SKM-1 treated with dmso at 0.1 percent for 144 hours (cell line): Measurements from ENCODE around the gene ITGB1.

Experiments
- DNase-seq: peaks from one replicate; lab custom pipeline; 2025; ENCODE audit not compliant: unreplicated experiment; lab: John Stamatoyannopoulos, UW

The ITGB1 gene

GRCh38 chr10:32955790-32956189 is 2.2 kb downstream of the ITGB1 start:
- DNase-seq, result no peak

GRCh38 chr10:32955299-32955772 is 2.7 kb downstream of the ITGB1 start:
- no peak for DNase-seq

DNA sequence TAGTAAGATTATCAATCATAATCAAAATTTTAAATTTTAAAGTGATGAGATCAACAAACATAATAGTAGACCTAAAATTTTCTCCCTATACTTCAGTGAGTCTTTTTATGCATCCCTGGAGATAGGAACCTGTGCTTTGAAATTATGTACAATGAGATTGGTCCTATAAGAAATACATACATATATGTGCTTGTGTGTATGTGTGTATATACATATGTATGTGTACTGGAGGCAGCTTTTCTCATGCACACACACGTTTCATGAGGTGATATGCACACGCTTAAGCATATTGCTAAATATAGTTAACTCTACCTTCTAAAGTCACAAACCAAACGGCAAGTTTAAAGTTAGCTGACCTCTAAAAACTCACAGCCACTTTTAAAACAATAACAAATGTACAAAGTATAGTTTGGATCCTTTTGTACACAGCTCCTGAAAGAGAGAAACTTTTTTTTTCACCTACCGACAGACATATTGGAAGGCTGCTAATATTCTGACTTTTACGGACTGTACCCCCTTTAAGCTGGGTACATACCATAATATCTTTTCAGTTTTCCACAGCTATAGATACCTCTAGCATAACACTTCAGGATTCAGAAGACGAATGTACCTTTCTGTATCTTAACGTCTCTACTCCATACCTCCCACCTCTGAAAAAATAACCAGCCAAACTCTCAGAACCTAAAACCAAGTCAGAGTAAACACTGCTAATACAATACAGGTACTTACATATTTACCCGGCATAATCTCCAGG is 3.3 kb downstream of the ITGB1 start:
- DNase-seq, result no peak

DNA sequence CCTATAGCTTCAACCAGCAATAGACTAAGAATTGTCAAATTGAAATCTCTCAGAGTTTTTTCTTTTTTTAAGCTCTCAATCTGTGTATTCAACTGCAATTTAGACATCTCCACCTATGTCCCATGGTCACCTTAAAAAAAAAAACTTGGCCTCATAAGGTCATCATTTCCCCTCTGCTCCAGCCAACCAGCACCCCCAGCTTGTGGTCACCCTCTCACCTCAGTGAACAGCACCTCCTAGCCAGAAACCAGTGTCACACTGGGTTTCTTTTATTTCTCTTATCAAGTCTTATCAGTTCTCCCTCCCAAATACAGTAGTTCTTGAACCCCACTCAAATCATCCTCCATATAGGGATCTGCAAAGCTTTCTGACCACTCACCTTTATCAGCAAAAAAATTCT is 4.0 kb downstream of the ITGB1 start:
- no peak for DNase-seq

- DNase-seq, result no peak
Measured at GRCh38 chr10:32953277-32953927, 4.6 kb downstream of the ITGB1 start.

- DNase-seq, result no peak
Measured at GRCh38 chr10:32952541-32953276, 5.3 kb downstream of the ITGB1 start.

DNA sequence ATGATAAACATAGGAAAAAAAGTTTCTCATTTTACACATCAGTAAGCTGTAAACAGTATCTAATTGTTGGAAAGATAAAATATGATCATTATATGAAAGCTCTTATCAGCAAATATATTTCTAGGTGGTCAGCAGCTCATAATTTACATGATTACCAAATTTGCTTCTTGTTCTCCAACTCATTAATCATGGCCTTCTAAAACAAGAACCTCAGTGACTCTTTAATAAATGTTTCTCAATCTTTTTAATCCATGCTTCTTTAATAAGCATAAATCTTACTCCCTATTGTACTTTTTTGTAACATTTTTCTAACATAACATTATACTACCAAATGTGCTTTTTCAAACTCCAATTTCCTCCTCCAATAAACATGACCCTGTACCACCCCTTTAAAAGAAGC is 5.9 kb downstream of the ITGB1 start:
- no peak for DNase-seq

DNA sequence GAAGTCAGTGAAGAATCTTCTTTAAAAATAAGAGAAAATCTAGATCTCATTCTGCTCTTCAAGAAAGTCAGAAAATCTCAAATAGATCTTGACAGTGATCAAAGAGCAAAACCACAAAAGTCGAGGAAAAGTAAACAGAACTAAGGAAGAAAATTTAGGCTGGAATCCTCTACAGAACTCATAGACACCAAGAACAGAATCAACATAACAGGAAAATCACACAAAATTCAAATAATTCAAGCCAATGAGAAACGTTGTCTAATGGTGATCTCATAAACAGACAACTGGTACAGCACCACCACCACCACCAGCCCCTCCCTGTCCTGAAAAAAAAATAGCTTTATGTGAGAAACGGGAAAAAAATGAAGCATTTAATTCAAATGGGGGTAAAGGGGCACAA is 6.9 kb downstream of the ITGB1 start:
- DNase-seq, result no peak

- DNase-seq, result no peak
Measured at GRCh38 chr10:32950591-32951108, 7.4 kb downstream of the ITGB1 start.

DNA sequence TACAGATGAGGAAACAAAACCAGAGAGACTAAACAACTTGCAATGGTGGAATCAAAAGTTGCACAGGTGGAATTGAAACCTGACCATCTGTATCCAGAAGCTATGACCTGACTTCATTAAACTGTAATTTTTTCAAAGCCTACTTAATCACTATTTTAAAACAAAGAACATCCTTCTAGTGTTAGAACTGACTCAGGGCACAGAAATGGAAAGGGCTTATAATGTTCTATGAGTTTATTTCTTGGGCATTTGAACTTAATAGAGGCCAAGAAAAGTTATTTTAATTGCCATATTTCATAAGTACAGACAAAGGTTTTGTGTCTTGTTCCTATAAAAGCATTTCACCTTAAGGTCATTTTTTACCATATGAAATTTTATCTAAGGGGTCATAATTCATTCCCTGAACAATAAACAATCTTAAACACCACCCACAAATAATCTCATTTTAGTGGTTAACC is 8.8 kb downstream of the ITGB1 start:
- no peak for DNase-seq

DNA sequence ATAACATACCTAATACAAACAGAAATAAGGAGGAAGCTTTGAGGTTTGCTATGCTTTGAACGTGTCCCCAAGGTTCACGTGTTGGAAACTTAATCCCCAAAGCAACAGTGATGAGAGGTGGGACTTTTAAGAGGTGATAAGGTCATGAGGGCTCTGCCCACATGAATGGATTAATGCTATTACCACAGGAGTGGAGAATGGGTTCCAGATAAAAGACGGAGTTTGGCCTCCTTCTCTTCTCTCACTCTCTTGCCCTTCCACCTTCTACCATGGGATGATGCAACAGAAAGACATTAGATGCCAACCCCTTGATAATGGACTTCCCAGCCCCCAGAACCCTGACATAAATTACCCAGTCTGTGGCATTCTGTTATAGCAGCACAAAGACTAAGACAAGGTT is 9.6 kb downstream of the ITGB1 start:
- DNase-seq, result no peak

- no peak for DNase-seq
Measured at GRCh38 chr10:32947586-32947985, 10.4 kb downstream of the ITGB1 start.

DNA sequence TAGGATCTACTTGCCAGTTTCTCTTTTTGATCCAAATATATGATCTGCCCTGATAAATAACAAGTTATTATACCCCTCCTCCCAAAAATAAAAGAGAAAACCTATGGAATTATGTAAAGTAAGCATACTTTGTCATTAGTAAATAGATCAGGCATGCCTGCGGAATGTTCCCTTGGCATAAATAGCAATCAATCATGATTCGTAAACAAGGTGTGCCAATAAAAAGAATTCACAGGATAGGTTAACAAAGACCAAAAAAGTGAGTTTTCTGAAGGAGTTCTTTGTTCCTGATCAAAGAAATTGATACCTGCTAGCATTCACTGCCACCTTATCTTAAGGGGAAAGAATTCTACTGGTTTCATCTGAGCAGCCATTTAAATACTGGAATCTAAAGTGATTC is 11.9 kb downstream of the ITGB1 start:
- no peak for DNase-seq

DNA sequence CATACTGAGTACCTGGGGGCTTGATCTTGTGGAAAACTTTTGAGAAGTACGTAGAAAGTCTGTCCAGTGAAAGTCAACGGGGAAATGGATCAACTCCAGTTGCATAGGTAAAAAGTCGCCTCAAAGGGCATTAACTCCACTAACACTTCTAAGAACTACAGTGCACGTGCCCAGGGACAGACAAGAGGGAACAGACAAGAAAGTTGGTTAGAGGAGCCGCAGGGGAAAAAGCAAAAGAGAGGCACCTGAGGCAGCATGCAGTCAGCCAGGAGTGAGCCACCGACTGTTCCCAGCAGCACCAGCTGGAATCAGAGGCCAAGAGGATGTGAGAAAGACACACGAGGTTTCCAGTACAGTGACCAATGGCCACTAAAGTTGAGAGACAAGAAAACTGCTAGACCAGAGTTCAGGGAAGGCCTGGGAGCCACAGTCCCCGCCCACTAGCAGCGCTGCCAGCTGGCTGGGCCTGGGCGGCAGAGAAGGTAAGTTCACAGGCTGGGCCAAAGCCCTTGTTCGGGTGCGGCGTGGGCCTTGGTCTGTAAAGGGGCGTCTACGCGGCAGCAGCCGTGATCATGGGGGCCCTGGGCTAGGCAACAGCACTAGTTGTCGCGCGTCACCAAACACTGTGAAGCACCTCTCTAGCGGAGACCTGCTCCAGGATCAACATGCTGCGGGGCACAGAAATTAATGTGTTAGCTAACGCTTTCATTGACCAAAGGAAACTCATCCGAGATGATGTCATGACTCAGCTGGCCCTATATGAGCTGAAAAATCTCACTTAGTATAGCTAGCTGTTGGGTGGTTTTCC is 14.0 kb downstream of the ITGB1 start:
- DNase-seq, result no peak

DNA sequence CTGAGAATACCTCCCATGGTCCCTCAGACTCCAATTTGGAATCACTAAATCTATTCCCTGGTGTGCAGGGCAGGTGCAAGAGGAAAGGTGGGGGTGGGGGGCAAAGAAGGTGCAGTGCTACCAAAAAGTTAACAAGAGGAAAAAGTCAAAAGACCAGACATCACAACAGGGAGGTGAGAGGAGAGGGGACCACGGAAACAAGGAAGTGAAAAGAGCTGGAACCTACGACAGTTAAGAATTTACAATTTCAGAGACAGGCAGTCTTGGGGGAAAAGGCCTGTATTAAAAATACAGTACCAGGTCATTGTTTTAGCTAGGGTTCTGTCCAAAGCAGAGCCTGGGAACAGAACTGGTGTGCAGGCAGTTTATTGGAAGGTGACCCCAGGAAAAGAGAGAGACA is 14.6 kb downstream of the ITGB1 start:
- no peak for DNase-seq

DNA sequence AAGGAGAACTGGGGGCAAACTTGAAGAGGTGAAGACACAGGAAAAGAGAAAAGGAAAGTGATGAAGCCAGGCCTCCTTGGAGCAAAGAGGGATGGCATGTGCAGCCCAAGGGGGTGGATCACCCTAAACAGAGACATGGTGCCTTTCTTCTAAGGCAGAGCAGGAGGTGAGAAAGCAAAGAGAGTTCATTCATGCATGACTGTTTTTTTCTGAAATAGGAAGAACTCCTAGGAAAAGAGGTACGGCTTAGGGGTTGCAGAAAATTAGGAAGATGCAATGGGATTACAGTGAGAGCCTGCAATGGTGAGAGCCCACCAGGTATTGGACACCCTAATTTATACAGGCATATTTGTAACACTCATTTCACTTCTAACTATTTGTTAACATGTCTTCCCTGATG is 15.9 kb downstream of the ITGB1 start:
- DNase-seq, result no peak

DNA sequence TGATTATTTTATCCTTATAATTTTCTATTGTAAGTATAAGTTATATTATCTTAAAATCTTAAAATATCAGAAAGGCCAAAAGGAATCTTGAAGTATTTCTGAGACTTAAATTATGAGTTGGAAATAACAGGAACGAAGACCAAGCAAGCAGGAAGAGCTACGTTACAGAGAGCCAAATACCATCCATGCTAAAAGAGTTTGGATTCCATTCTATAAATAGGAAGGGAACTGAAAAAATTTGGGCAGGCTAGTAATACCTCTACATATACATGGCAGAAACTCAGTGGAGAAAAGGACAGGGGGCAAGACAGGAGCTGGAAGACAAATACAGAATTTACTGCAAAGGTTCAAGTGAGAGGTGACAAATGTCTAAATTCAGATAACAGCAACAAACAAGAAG is 16.7 kb downstream of the ITGB1 start:
- no peak for DNase-seq

DNA sequence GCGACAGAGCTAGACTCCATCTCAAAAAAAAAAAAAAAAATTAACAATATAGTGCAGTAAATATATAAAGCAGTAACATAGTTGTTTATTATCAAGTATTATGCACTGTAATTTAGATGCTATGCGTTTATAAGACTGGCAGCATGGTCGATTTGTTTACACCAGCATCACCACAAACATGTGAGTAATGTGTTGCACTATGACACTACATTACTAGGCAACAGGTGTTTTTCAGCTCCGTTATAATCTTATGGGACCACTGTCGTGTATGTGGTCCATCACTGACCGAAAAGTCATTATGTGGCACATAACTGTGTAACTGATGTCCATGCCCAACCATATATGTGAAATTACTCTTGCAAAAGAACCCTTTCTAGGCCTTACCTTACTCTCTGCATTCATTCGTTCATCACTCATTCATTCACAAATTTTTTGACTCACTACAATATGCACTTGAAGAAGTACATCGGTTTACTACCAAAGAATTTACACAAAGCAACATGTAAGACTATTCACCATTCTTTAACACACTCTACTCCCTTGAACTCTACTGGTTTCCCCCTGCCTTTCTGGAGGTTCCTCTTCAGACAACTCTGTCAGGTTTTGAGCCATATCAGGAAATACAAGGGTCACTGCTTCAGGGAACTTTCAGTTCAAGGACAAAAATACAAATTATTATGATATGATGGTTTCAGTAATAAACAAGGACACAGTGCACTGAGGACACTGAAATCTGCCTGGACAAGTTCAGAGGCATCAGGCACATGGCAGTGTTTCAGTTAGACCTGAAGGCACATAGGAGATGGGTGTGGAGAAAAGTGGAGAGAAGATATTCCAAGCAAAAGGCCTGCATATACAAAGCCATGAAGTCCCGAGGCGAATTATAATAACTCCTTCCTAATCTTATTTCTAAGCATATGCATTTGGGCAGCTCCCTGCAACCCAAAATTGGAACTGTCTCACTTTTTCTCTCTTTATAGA is 17.4 kb downstream of the ITGB1 start:
- no peak for DNase-seq

DNA sequence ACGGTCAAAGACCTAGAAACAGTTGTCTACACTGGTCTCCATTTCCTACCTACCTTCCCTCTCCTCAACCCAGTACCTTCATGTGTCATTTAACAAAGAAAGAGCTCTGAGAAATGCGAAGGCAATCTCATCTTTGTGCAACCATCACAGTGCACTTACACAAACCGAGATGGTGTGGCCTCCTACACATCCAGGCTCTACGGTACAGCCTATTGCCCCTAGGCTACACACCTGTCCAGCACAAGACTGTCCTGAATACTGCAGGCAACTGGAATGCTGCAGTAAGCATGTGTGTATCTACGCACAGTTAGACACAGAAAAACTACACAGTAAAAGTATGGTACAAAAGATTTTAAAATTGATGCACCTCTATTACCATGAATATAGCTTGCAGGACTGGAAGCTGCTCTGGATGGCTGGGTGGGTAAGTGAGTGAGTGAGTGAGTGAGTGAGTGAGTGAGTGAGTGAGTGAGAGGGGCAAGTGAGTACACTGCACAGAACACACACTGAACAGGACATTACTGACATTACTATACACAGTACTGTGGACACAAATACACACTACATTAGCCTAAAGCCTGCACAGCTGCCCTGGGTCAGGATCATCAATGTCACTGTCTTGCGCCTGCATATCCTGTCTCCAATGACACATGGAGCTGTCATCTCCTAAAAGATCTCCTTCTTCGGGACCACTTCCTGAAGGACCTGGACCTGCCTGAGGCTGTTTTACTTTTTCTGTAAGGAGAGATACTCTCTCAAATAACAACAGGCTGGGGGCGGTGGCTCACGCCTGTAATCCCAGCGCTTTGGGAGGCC is 18.5 kb downstream of the ITGB1 start:
- no peak for DNase-seq
